NCI-H146 treated with DMSO at 0.1 percent for 48 hours (cell line): Measurements from ENCODE around the gene ZNF322.
A peak's percentile ranks its signal among the peaks of the same experiment; 100 is the strongest.

ENCODE experiments used
- DNase-seq: peaks from one replicate; lab custom pipeline; 2025; ENCODE audit not compliant: unreplicated experiment; lab: John Stamatoyannopoulos, UW

The ZNF322 gene

DNA sequence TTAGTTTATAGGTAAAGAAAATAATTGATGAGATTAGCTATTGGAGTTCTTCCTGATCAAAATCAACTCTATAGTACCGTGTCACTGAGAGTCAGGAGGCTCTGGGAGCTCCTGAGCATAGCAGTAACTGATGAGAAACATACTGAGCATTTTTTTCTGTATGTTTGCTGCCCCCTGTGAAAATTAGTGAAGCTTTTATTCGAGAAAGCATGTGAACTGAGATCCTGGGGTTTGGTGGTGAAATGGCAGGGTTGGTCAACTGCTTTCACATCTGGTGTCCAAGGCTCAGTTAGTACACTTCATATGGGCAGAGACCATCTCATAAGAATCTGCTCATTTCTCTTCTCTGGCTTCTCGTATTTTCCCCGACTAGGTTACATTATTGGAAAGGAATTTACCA, 66.9 kb downstream of the ZNF322 start:
- DNase-seq: peak; percentile 39

DNA sequence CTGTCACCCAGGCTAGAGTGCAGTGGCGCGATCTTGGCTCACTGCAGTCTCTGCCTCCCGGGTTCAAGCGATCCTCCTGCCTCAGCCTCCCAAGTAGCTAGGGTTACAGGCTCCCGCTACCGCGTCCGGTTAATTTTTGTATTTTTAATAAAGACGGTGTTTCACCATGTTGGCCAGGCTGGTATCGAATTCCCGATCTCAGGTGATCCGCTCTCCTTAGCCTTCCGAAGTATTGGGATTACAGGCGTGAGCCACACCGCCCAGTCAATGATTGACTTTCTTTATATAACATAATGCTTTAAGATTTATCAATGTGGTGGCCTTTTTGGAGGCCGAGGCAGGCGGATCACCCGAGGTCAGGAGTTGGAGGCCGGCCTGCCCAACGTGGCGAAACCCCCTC, 70.6 kb downstream of the ZNF322 start:
- DNase-seq: no peak
